ENCODE measurements around the gene LPCAT2.

DNA sequence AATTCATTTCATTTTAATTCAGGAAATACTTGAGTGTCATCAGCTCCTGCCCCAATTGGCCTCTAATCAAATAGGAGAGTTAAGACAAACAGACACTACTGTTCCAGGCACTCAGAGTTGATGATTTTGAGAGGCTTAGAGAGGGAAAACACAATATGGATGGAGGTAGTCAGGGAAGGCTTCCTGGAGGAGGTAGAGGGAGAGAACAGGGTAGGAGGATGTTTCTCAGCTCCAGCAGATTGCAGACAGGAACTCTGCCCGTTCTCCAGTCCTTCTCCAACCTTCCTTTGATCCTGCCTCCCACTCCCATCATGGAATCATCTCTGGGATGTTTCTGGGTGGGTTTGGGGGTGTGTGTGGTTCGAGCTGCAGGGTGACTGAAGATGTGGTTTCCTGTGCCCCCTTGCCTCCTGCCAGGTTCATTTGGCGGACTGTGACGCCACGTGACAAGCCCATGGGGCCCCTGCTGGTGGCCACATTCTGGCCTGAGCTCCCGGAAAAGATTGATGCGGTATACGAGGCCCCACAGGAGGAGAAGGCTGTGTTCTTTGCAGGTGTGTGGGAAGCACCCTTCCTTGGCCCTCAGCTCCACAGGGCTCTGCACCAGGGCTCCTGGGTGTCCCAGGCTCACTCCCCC, 12.2 kb upstream of the LPCAT2 start:
- TF ChIP-seq POLR2AphosphoS5 (IDR thresholded peaks at IDR 0.05) (no peak), CTCF (IDR thresholded peaks at IDR 0.05) (no peak), POLR2A (IDR thresholded peaks at IDR 0.05) (no peak)
